ENCODE measurements around the gene TTC39A.

DNA sequence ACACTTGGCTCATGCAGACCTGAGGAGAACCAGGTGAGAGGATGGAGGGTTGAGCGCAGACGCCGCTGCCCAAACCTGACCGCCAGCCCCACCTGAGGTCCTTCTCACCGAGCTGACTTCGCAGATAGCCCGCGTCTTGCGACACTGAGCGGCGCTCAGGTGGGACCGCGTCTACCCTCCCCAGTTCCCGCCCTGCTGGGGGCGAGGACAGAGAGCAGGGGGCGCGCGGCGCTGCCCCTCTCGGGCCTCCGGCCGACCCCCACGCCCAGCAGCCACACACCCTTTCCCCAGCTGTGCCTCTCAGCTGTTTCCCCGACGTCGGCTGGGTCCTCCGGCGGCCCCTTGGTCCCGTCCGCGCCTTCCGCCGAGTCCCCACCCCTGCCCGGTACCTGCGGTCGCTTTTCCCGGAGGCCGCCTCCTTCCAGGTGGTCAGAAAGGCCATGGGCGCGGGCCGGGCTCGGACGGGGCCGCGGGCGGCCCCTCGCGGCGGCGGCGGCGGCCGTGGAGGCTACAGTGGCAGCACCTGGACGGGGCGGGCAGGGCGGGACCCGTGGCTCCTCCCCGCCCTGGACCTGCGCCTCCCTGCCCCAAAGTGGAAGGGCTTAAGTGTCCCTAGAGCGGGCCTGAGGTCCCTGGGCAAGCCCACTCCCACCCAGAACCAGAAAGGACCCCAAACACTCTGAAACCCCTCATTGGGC is 14.4 kb upstream of the TTC39A start:
- TF ChIP-seq YY1 (IDR thresholded peaks at IDR 0.05; ENCODE audit: insufficient read depth, insufficient read length) (no peak), ZNF274 (IDR thresholded peaks at IDR 0.05; ENCODE audit: low read depth, low read length) (no peak)

All from NT2/D1 (cell line).